Hepatic stellate cell (primary cell): ENCODE data around the gene TRIM59.
"Not testable (repeated sequence)": the region's sequence is repeated elsewhere in the genome, so short reads cannot be mapped to it uniquely, and the experiment has no call there.

Source experiments
- DNase-seq: peaks from one replicate; pipeline ENCODE4 v3.0.0; 2011; ENCODE audit warnings: low spot score

TRIM59 gene

DNA sequence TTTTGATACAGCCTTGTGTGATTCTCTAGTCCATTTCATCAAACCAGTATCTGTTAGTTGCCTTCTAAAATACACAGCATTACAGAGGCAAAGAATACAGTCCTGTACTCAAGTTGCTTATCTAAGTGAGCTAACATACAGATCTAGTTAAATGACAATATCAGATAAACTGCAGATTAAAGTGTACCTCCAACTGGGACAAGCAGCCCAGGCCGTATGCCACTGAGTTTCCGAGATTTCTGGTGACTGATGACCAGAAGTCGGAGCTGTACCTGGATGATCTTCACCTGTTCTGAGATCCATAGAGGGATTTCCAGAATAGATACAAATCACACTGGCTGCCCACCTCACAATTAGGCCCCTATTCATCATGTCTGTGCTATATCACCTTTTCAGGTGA is 6.3 kb upstream of the TRIM59 start:
- no peak for DNase-seq

DNA sequence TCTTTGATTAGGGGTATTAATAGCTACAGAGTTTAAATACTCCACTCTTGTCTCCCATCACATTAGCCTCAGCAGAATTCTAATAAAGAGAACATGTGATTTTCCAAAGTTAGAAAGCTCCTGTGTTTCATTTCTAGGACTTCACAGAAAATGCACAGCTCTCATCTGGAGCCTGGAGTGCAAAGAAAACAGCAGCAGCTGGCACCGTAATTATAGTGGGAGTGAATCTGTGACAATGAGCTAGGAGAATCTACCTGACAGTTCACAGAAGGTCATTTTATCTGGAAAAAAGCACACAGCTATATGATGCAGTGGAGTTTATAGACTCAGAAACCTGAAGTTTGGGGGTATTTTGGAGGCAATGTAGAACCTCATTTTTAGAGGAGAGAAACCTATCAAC is 5.4 kb upstream of the TRIM59 start:
- no peak for DNase-seq

GRCh38 chr3:160452251-160452650 is 2.7 kb upstream of the TRIM59 start:
- DNase-seq = not testable (repeated sequence)

GRCh38 chr3:160451602-160452001 is 2.0 kb upstream of the TRIM59 start:
- DNase-seq = no peak

GRCh38 chr3:160450846-160451245 is 1.3 kb upstream of the TRIM59 start:
- DNase-seq = peak; percentile 94

DNA sequence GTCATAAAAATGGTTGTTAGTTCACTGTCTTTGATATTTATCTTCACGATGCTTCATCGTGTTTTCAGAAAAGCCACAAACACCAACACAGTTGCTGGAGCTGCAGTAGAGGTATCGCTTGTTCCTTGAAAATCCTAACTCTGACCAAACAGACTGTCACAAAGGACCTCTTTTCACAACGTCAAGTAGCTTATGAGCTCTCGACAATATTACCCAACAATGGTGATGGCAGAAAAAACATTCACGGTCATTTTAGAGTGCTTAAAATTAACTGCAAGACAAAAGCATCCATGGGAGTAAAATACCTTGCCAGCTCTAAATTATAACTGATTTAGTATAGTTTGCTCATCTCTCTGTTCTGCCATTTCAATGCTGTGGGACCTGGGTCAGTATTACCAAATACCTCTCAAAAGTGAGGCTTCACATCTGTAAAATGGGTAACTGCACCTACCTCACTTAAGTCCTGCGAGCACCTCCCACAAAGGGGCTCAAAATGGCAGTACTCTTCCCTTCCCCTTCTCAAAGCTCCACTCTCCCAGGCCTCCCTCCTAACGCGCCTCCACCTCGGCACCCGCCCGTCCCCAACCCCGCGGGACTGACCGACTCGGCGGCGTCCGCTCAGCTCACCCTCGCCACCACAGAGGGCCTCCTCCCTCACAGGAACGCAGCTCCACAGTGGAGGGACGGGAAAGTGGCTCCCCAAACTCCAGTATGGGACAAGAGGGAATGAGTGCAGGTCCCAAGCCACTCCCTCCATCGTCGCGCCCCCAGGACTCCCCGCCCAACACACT is 546 bp downstream of the TRIM59 start:
- DNase-seq = no peak

GRCh38 chr3:160447544-160447943 is 2.0 kb downstream of the TRIM59 start:
- DNase-seq = peak; percentile 30

- DNase-seq = no peak
Observed at GRCh38 chr3:160446522-160447056, 3.0 kb downstream of the TRIM59 start.

- DNase-seq = no peak
Observed at GRCh38 chr3:160445854-160446253, 3.7 kb downstream of the TRIM59 start.

DNA sequence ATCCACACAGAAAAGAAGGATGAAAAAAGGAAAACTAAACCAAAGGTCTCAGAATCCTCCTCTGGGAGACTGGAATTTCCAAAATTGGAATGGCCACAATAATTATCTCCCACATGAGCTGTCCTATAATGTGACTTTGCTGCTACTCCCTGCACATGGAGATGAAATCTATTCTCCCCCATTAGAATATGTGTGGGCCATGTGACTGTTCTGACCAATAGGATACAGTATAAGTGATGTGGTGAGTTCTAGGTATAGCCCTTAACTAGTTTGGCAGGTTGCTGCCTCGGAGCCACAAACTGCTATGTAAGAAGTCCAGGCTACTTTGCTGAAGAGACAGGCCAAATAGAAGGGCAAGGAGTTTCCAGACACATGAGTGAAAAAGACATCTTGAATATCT is 5.2 kb downstream of the TRIM59 start:
- DNase-seq = no peak

GRCh38 chr3:160440687-160441086 is 8.9 kb downstream of the TRIM59 start:
- no peak for DNase-seq

- DNase-seq = no peak
Observed at GRCh38 chr3:160437083-160437455, 12.5 kb downstream of the TRIM59 start.

DNA sequence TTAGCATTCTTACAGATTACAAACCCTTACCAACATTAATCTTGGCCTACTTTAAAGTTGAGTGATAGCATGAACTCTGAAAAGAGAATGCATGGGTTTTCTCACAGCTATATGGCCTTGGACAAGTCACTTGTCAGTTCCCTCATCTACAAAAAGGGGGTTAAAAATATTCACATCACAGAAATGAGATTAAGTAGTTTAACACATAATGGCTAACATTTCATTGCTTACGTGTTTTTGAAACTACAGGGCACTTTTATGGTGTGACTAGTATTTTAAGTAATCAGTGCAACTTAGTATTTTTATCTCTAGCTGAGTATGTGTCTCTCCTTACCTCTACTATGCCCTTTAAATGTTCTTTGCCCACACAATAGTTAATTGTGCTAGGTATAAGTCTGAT is 13.8 kb downstream of the TRIM59 start:
- no peak for DNase-seq

GRCh38 chr3:160435095-160435494 is 14.5 kb downstream of the TRIM59 start:
- no peak for DNase-seq

- peak; percentile 29 for DNase-seq
Observed at GRCh38 chr3:160434071-160434470, 15.5 kb downstream of the TRIM59 start.

- DNase-seq = no peak
Observed at GRCh38 chr3:160427832-160428424, 21.7 kb downstream of the TRIM59 start.

GRCh38 chr3:160417311-160417710 is 32.3 kb downstream of the TRIM59 start:
- no peak for DNase-seq

DNA sequence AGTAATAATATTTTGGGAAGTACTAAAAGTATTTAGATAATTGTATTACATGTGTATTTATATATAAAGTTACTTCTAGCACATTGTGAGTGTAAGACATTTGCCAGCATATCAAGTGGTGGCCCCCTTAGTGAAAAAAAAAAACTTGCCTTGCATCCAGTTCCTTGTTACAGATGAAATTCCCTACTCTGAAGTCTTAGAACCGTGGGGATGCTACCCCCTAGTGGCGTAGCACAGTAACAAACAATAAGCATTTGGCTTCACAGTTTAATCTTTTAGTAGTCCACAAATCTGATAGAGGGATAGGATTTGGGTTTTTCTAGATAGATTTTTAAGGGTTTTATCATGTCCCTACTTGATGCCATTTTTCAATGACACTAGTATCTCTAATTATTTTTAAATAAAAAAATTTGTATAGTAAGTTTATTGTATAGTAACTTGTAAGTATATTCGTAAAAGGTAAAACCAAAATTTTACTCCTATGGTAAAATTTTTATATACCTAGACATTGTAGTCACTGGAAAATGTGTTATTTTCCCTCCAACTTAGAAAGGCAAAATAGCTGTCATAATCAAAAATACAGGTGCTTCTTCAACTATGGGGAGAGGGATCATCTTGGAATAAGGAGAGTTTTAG is 35.9 kb downstream of the TRIM59 start:
- DNase-seq = peak; percentile 42

DNA sequence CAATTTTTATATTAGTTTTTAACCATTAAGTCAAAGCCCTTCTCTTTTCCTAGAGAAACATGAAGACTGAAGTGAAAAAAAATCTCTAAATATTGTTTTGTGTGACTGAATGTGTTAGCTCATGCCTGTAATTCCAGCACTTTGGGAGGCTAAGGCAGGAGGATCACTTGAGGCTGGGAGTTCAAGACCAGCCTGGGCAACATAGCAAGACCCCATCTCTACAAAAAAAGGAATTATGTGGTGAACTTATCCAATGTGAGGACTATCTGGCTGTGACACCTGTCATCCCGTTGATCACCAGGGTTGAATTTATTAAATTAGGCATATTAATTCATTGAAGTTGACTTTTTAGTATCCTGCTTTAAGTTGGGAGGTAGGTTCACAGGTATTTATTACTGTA is 37.1 kb downstream of the TRIM59 start:
- DNase-seq = no peak

DNA sequence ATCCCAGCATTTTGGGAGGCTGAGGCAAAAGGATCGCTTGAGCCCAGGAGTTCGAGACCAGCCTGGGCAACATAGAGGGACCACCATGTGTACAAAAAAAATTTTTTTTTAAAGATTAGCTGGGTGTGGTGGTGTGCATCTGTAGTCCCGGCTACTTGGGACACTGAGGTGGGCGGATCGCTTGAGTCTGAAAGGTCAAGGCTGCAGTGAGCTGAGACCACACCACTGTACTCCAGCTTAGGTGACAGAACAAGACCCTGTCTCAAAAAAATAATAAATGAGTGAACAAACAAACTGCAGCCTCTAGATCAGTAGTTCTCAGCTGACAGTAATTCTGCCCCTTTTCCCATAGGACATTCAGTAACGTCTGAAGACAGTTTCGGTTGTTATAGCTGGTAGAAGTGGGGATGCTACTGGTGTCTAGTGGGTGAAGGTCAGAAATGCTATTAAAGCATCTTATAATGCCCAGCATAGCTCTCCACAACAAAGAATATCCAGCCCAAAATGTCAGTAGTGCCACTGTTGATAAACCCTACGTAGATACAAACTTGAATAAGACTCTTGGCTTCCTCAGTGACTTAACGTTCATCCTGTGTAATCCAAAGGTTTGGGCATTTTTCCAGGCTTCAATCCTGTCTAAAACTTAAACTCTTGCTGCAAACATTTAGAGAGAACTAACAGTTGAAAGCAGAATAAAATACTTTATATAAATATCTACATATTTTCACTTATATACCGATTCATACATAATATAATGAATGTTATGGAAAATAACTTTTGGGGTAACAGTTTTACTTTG is 39.6 kb downstream of the TRIM59 start:
- no peak for DNase-seq

DNA sequence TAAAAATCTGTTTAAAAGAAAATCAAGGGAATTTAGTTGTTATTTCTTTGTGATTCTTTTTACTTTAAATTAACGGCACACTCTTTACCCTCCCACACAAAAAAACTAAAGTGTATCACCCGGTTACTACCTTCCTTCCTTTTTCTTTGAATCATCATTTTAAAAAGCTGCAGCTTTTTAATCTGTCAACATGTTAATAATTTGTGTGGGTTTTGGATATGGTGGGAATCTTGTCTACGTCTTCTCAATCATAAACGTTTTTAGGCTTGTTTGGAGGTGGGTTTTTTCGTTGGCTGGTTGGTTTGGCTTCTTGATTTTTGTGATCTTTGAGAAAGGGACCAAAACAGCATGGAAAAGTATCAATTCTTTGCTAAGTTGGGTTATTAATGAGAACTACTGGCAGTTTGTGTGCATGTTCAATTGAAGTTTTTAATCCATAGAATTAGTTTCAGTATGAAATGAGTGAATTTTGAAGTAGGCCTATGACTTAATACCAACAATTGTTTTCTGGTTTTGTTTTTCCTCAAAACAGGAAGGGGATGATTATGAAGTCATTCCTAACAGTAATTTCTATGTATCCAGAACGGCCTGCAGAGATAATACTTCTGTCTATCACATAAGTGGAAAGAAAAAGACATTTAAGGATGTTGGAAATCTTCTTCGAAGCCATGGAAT is 45.7 kb downstream of the TRIM59 start:
- DNase-seq = no peak

DNA sequence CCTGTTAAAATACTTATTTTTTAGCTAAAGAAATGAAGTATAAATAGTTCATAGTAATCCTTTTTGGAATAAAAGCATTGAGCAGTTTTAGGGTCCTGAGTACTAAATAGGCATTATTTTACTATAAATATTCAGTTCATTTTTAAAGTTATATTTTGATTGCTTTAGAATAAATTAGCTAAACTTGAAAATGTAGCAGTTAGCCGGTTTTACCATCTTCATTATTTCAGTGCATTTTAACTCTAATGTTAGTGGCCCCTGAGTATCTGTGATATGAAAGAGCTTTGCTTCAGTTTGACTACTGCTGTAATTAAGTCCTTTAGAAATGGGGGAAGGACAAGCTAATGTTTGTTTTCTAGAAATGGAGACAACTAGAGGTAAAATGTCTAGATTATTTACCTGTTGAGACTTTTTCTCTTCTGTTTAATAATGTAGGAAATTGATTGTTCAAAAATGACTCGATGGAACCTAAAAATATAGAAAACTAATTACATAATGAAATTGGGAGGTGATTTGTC is 46.5 kb downstream of the TRIM59 start:
- DNase-seq = no peak
